ENCODE measurements around the gene LAMA1. TPM values are rescaled to one million over a fixed set of nuclear protein-coding genes. Genes with fewer than 3 reads are reported as not detected.
"Not testable (repeated sequence)": the region's sequence is repeated elsewhere in the genome, so short reads cannot be mapped to it uniquely, and the experiment has no call there.

LAMA1 gene
- total RNA-seq, 2 donors from 2014 or later, result not detected

GRCh38 chr18:6948281-6949055 lies 169.1 kb downstream of the LAMA1 start:
- Mint-ChIP-seq H3K4me3 (no peak overlapping the region), H3K27me3 (no peaks in the 10 kb centered on the region), H3K4me1 (no peaks in the 10 kb centered on the region), H3K27ac (no peak overlapping the region), H3K36me3 (ENCODE audit: low read depth) (no peaks in the 10 kb centered on the region), H3K9me3 (peaks cover 17% of the 10 kb centered on the region)
- ATAC-seq (replicated peaks), result no peak

GRCh38 chr18:6947338-6948030 lies 170.1 kb downstream of the LAMA1 start:
- Mint-ChIP-seq H3K4me1 (no peaks in the 10 kb centered on the region), H3K27me3 (no peaks in the 10 kb centered on the region), H3K4me3 (no peak overlapping the region), H3K9me3 (peaks cover 17% of the 10 kb centered on the region), H3K27ac (no peak overlapping the region), H3K36me3 (ENCODE audit: low read depth) (no peaks in the 10 kb centered on the region)
- ATAC-seq (replicated peaks), result no peak

GRCh38 chr18:6943143-6943542 lies 174.5 kb downstream of the LAMA1 start:
- Mint-ChIP-seq H3K4me3 (no peak overlapping the region), H3K27me3 (no peaks in the 10 kb centered on the region), H3K4me1 (no peaks in the 10 kb centered on the region), H3K36me3 (ENCODE audit: low read depth) (no peaks in the 10 kb centered on the region), H3K27ac (no peak overlapping the region), H3K9me3 (peaks cover 4% of the 10 kb centered on the region)
- no peak for ATAC-seq (replicated peaks)

DNA sequence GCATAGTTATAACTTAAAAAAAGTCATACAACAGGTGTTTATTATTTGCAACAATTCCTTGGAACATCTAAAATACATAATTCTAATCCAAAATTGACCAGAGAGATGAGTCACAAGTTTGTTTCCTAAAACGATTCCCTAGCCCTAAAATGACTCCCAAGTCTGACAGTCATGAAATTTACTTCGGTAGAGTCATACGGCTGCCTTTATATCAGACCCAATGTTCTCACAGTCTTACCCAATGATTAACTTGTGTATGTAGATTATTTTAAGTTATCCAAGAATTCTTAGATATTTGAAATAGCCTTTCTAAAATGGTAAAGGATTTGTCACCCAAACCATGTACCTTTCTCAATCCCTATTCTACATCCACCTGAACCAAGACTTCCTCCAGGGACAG lies 174.9 kb downstream of the LAMA1 start:
- H3K4me3 Mint-ChIP-seq, result no peak overlapping the region
- H3K27me3 Mint-ChIP-seq, result peaks cover 3% of the 10 kb centered on the region
- H3K27ac Mint-ChIP-seq, result no peak overlapping the region
- no peak for ATAC-seq (replicated peaks)
- no peaks in the 10 kb centered on the region for H3K36me3 Mint-ChIP-seq (ENCODE audit: low read depth)
- peaks cover 6% of the 10 kb centered on the region for H3K9me3 Mint-ChIP-seq
- no peaks in the 10 kb centered on the region for H3K4me1 Mint-ChIP-seq

- H3K36me3 Mint-ChIP-seq (ENCODE audit: low read depth), result no peaks in the 10 kb centered on the region
- no peak for ATAC-seq (replicated peaks)
- H3K27me3 Mint-ChIP-seq, result peaks cover 5% of the 10 kb centered on the region
- H3K27ac Mint-ChIP-seq, result no peak overlapping the region
- H3K9me3 Mint-ChIP-seq, result peaks cover 7% of the 10 kb centered on the region
- H3K4me3 Mint-ChIP-seq, result no peak overlapping the region
- no peaks in the 10 kb centered on the region for H3K4me1 Mint-ChIP-seq
These were observed 175.6 kb downstream of the LAMA1 start for GRCh38 chr18:6941996-6942395.

DNA sequence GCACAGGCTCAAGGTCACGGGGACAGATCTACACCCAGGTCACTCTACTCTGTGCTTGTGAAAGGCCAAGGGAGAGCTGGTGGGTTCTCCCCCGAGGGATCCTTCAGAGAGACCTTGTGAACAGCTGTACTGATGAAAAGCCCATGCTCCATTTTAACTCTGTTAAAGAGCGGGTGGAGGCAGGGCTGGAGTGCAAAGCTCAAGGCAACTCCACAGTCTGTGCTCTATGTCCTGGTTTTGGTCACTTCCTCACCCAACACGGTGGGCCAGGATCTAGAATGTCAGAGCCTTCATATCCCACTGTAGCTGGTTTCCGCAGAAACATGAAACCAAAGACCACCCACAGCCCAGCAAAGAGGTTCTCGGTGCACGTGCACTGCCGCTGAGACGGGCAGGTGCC lies 177.1 kb downstream of the LAMA1 start:
- H3K36me3 Mint-ChIP-seq (ENCODE audit: low read depth), result no peaks in the 10 kb centered on the region
- H3K4me1 Mint-ChIP-seq, result no peaks in the 10 kb centered on the region
- no peak overlapping the region for H3K27ac Mint-ChIP-seq
- ATAC-seq (replicated peaks), result no peak
- H3K4me3 Mint-ChIP-seq, result no peak overlapping the region
- H3K9me3 Mint-ChIP-seq, result peaks cover 11% of the 10 kb centered on the region
- peaks cover 9% of the 10 kb centered on the region for H3K27me3 Mint-ChIP-seq

- Mint-ChIP-seq H3K4me3 (no peak overlapping the region), H3K27ac (no peak overlapping the region), H3K36me3 (ENCODE audit: low read depth) (no peaks in the 10 kb centered on the region), H3K9me3 (peaks cover 11% of the 10 kb centered on the region), H3K27me3 (peaks cover 9% of the 10 kb centered on the region), H3K4me1 (no peaks in the 10 kb centered on the region)
- ATAC-seq (replicated peaks), result no peak
These were observed 177.6 kb downstream of the LAMA1 start for GRCh38 chr18:6939972-6940371.

- H3K36me3 Mint-ChIP-seq (ENCODE audit: low read depth); H3K4me3 Mint-ChIP-seq; H3K9me3 Mint-ChIP-seq; H3K27me3 Mint-ChIP-seq; ATAC-seq (replicated peaks); H3K4me1 Mint-ChIP-seq; H3K27ac Mint-ChIP-seq: not testable (repeated sequence)
These were observed 179.2 kb downstream of the LAMA1 start for GRCh38 chr18:6938403-6938802.

GRCh38 chr18:6938003-6938402 lies 179.6 kb downstream of the LAMA1 start:
- Mint-ChIP-seq H3K4me3 (no peak overlapping the region), H3K4me1 (no peaks in the 10 kb centered on the region), H3K36me3 (ENCODE audit: low read depth) (no peaks in the 10 kb centered on the region), H3K9me3 (peaks cover 8% of the 10 kb centered on the region), H3K27ac (no peak overlapping the region), H3K27me3 (peaks cover 9% of the 10 kb centered on the region)
- ATAC-seq (replicated peaks), result no peak

DNA sequence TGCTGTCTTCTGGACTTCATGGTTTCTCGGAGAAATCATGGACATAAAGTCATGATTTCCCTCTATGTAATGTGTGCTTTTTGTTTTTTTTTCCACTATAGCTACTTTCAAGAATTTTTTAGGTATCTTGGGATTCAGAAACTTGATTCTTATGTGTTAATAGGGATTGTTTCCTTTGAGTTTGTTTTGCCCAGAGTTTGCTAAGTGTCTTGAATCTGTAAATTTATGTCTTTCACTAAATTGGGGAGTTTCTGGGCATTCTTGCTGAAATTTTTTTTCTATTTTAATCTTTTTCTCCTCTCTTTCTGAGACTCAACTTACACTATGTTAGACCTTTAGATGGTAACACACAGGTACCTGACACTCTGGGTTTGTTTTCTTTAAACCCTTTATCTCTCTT lies 182.7 kb downstream of the LAMA1 start:
- H3K4me3 Mint-ChIP-seq, result no peak overlapping the region
- no peak overlapping the region for H3K27ac Mint-ChIP-seq
- H3K4me1 Mint-ChIP-seq, result no peaks in the 10 kb centered on the region
- ATAC-seq (replicated peaks), result no peak
- H3K27me3 Mint-ChIP-seq, result peaks cover 9% of the 10 kb centered on the region
- H3K9me3 Mint-ChIP-seq, result peaks cover 12% of the 10 kb centered on the region
- no peaks in the 10 kb centered on the region for H3K36me3 Mint-ChIP-seq (ENCODE audit: low read depth)

- Mint-ChIP-seq H3K9me3 (peaks cover 11% of the 10 kb centered on the region), H3K27me3 (no peaks in the 10 kb centered on the region), H3K4me3 (no peak overlapping the region), H3K36me3 (ENCODE audit: low read depth) (no peaks in the 10 kb centered on the region), H3K4me1 (no peaks in the 10 kb centered on the region), H3K27ac (no peak overlapping the region)
- no peak for ATAC-seq (replicated peaks)
These were observed 188.1 kb downstream of the LAMA1 start for GRCh38 chr18:6929370-6930102.

DNA sequence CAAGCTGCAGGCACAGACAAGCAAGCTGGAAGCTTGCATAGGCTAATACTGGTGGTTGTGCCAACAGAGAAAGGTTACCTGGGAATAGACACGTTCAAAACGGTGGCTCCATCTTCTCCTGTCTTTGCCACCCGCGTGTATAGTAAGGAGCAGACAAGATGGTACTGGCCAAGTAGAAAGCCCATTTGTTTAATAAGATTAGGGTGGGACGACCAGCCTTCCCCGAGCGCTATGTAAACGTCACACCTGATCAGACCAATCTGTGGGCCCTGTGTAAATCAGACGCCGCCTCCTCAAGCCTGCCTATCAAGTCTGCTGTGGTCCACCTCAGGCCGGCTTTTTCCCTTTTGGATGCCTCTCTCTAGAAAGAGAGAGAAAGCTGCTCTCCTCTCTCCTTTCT lies 189.2 kb downstream of the LAMA1 start:
- Mint-ChIP-seq H3K27ac (no peak overlapping the region), H3K9me3 (peaks cover 18% of the 10 kb centered on the region), H3K36me3 (ENCODE audit: low read depth) (no peaks in the 10 kb centered on the region), H3K27me3 (no peaks in the 10 kb centered on the region), H3K4me3 (no peak overlapping the region), H3K4me1 (no peaks in the 10 kb centered on the region)
- ATAC-seq (replicated peaks), result no peak

DNA sequence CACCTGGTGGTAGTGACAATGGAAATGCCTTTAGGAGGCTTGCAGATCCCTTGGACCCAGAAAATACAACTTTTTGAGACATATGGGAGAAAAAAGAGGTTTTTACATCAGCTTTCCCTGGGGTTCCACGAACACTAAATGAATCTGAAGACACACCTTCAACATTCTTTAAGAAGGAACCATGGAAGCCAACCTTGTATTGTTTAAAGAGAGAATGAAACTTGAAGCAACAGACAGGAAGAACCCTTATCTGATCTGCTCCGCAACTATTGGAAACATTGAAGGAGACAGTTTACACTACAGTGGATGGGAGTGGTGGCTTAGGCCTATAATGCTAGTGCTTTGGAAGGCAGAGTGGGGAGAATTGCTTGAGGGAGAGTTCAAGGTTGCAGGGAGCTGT lies 190.4 kb downstream of the LAMA1 start:
- Mint-ChIP-seq H3K27me3 (no peaks in the 10 kb centered on the region), H3K4me1 (no peaks in the 10 kb centered on the region), H3K4me3 (no peak overlapping the region), H3K27ac (no peak overlapping the region), H3K36me3 (ENCODE audit: low read depth) (no peaks in the 10 kb centered on the region), H3K9me3 (peaks cover 20% of the 10 kb centered on the region)
- ATAC-seq (replicated peaks), result no peak

DNA sequence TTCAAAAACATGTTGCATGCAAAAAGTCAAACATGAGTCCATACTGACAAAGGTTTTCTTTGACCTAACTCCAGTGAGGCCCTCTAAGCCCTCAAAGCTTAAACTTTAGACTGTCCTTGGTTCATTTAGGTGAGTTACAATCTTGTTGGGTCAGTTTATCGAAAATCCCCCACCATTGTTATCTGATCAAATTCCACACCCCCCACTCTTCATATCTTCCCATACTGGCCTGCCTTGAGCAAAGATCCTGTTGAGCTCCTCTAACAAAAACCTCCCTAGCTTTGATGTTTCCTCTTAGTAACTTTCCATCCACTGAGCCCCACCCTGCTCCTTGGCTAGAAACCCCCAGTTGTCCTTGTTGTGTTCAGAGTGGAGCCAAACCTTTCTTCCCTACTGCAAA lies 194.4 kb downstream of the LAMA1 start:
- peaks cover 14% of the 10 kb centered on the region for H3K9me3 Mint-ChIP-seq
- no peaks in the 10 kb centered on the region for H3K36me3 Mint-ChIP-seq (ENCODE audit: low read depth)
- no peak for ATAC-seq (replicated peaks)
- peaks cover under 1% of the 10 kb centered on the region for H3K27me3 Mint-ChIP-seq
- no peak overlapping the region for H3K4me3 Mint-ChIP-seq
- peaks cover 5% of the 10 kb centered on the region for H3K4me1 Mint-ChIP-seq
- H3K27ac Mint-ChIP-seq, result no peak overlapping the region

DNA sequence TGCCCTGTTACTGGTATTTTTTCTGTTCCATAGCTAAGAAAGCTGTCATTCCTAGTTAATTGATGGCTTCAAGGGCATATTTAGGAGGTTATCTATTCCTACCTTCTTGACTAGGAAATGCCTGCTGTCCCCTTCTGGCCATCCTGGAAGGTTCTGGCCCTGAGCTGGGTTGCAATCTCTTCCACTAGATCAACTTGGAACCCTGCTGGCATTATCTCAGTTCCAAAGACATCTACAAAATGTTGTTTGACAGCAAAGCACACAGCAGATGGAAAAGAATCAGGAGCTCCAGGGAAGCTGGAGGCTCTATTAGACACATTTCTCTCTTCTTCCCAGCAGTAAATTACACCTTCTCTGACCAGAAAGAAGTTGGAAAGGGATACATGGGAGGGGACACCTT lies 196.0 kb downstream of the LAMA1 start:
- H3K36me3 Mint-ChIP-seq (ENCODE audit: low read depth), result no peaks in the 10 kb centered on the region
- H3K4me3 Mint-ChIP-seq, result no peak overlapping the region
- ATAC-seq (replicated peaks), result no peak
- peaks cover 3% of the 10 kb centered on the region for H3K27me3 Mint-ChIP-seq
- peaks cover 5% of the 10 kb centered on the region for H3K4me1 Mint-ChIP-seq
- no peak overlapping the region for H3K27ac Mint-ChIP-seq
- H3K9me3 Mint-ChIP-seq, result peaks cover 14% of the 10 kb centered on the region

Data from activated T-helper 17 cell treated with anti-CD3 and anti-CD28 coated beads, Interleukin-2, amount 50 U/mL, for 72 hours (primary cell).